GM12878 (cell line): ENCODE measurements around the gene RNF43. TPM values are rescaled to one million over a fixed set of nuclear protein-coding genes. Genes with fewer than 3 reads are reported as not detected.

ENCODE experiments used
- ATF7 ChIP-seq: fragments of 450-650 bp; IDR thresholded peaks from 2 replicates; pipeline ENCODE4 v1.6.1; 2016; ENCODE audit warnings: low read depth, mild to moderate bottlenecking
- BMI1 ChIP-seq: fragments of 450-650 bp; IDR thresholded peaks from 2 replicates; pipeline ENCODE4 v1.6.1; 2016; ENCODE audit warnings: mild to moderate bottlenecking, moderate library complexity, borderline replicate concordance
- CBX5 ChIP-seq: sonication (generic); IDR thresholded peaks from 2 replicates; pipeline ENCODE4 v1.6.1; 2016; ENCODE audit warnings: low read depth, moderate library complexity, mild to moderate bottlenecking, inconsistent platforms
- CHD1 ChIP-seq: IDR thresholded peaks from 2 replicates; pipeline ENCODE4 v1.6.1; 2012; ENCODE audit warnings: low read depth, low read length, improper control_type of control experiment
- EZH2 ChIP-seq: IDR thresholded peaks from 2 replicates; pipeline ENCODE4 v1.6.1; 2012; ENCODE audit warnings: low read depth, mild to moderate bottlenecking, control low read depth, inconsistent platforms, low read length, borderline replicate concordance; ENCODE audit not compliant: control insufficient read depth
- FOXM1 ChIP-seq: IDR thresholded peaks from 2 replicates; pipeline ENCODE4 v1.6.1; 2012; ENCODE audit warnings: low read depth, mild to moderate bottlenecking, inconsistent platforms, low read length, moderate library complexity
- HDAC6 ChIP-seq: fragments of 200-600 bp; sonication (generic); IDR thresholded peaks from one replicate; pipeline ENCODE4 v1.8.0; 2017; ENCODE audit warnings: antibody characterized with exemption; ENCODE audit not compliant: unreplicated experiment
- JUND ChIP-seq: IDR thresholded peaks from 2 replicates; pipeline ENCODE4 v1.6.1; 2012; ENCODE audit warnings: low read depth, mild to moderate bottlenecking, low read length, improper control_type of control experiment, moderate library complexity
- KDM1A ChIP-seq: fragments of 200-600 bp; sonication (generic); IDR thresholded peaks from 2 replicates; pipeline ENCODE4 v1.6.1; 2016; ENCODE audit warnings: borderline replicate concordance
- LARP7 ChIP-seq: fragments of 450-650 bp; IDR thresholded peaks from 2 replicates; pipeline ENCODE4 v1.6.1; 2017; ENCODE audit warnings: mild to moderate bottlenecking
- MEF2A ChIP-seq: IDR thresholded peaks from 2 replicates; pipeline ENCODE4 v1.6.1; 2011; ENCODE audit warnings: low read depth, mild to moderate bottlenecking, low read length, moderate library complexity; ENCODE audit not compliant: insufficient read depth
- MXI1 ChIP-seq: fragments of 150-350 bp; IDR thresholded peaks from 2 replicates; pipeline ENCODE4 v1.6.1; 2011; ENCODE audit warnings: low read depth, mild to moderate bottlenecking, inconsistent platforms, low read length, improper control_type of control experiment
- NBN ChIP-seq: fragments of 450-650 bp; IDR thresholded peaks from 2 replicates; pipeline ENCODE4 v1.6.1; 2016
- NFYB ChIP-seq: IDR thresholded peaks from 2 replicates; pipeline ENCODE4 v1.6.1; 2011; ENCODE audit warnings: low read depth, mild to moderate bottlenecking, low read length, improper control_type of control experiment, moderate library complexity; ENCODE audit not compliant: insufficient read depth
- POLR2AphosphoS2 ChIP-seq: IDR thresholded peaks from 2 replicates; pipeline ENCODE4 v1.6.1; 2011; ENCODE audit warnings: low read depth, mild to moderate bottlenecking, low read length, improper control_type of control experiment, moderate library complexity
- RCOR1 ChIP-seq: conservative IDR thresholded peaks from 2 replicates; pipeline ENCODE4 v1.6.1; 2012; ENCODE audit warnings: low read depth, low read length, improper control_type of control experiment
- RUNX3 ChIP-seq: IDR thresholded peaks from 2 replicates; pipeline ENCODE4 v1.6.1; 2012; ENCODE audit warnings: low read length, inconsistent platforms
- SIN3A ChIP-seq: IDR thresholded peaks from 2 replicates; pipeline ENCODE4 v1.6.1; 2012; ENCODE audit warnings: low read depth, low read length, improper control_type of control experiment
- SPI1 ChIP-seq: IDR thresholded peaks from 2 replicates; pipeline ENCODE4 v1.6.1; 2011; ENCODE audit warnings: low read depth, mild to moderate bottlenecking, low read length, moderate library complexity, borderline replicate concordance; ENCODE audit not compliant: insufficient read depth
- TARDBP ChIP-seq: IDR thresholded peaks from 2 replicates; pipeline ENCODE4 v1.6.1; 2016; ENCODE audit warnings: borderline replicate concordance
- YY1 ChIP-seq: IDR thresholded peaks from 2 replicates; pipeline ENCODE4 v1.6.1; 2011; ENCODE audit warnings: low read depth, mild to moderate bottlenecking, low read length
- ZNF622 ChIP-seq: fragments of 450-650 bp; IDR thresholded peaks from 2 replicates; pipeline ENCODE4 v1.6.1; 2017; ENCODE audit warnings: mild to moderate bottlenecking, inconsistent platforms
- polyA plus RNA-seq, 11 experiments: library from polyadenylated mRNA; depleted of rRNA in 4 of 11; unstranded in 6 of 11; stranded (reverse) in 5 of 11; fragments of >200 nt; fragmentation: Nextera tagmentation in 4 of 11; fragmentation: Illumina TruSeq in 1 of 11; extraction: Ambion mirVana in 4 of 11; extraction: Trizol in 1 of 11; gene quantifications; 1 replicate in 1 of 11; 2 replicates in 10 of 11; pipeline versions ENCODE4 v1.2.1 to v1.2.3, GENCODE V29; 2011 to 2016; ENCODE audit warnings: inconsistent platforms in 2 of 11, missing spikeins in 2 of 11, low read depth in 1 of 11
- total RNA-seq, 4 experiments: library from RNA; depleted of rRNA in 3 of 4; stranded (reverse); fragments of >200 nt in 3 of 4; fragmentation: Illumina TruSeq in 1 of 4; extraction: Trizol in 1 of 4; gene quantifications; 2 replicates each; pipeline versions ENCODE4 v1.2.1 to v1.2.3, GENCODE V29; 2013 to 2021
- TF ChIP-seq, protein P1 (sequence below): fragments of 450-650 bp; IDR thresholded peaks from 2 replicates; pipeline ENCODE4 v1.6.1; 2017; ENCODE audit warnings: borderline replicate concordance
- TF ChIP-seq, protein P2 (sequence below): IDR thresholded peaks from 2 replicates; pipeline ENCODE4 v1.6.1; 2012; ENCODE audit warnings: mild to moderate bottlenecking, low read depth, low read length
- TF ChIP-seq, protein P3 (sequence below): fragments of 150-350 bp; IDR thresholded peaks from 2 replicates; pipeline ENCODE4 v1.6.1; 2016; ENCODE audit warnings: low read depth, low read length
- TF ChIP-seq, protein P4 (sequence below): IDR thresholded peaks from 2 replicates; pipeline ENCODE4 v1.6.1; 2012; ENCODE audit warnings: low read depth, low read length, improper control_type of control experiment

Gene RNF43
- total and polyA plus RNA-seq, 10 of the 15 experiments (the other 5 are each of a cell fraction or from before 2014, with no cell fraction given) = 1.2 to 16.7 (median 5.5) TPM

DNA sequence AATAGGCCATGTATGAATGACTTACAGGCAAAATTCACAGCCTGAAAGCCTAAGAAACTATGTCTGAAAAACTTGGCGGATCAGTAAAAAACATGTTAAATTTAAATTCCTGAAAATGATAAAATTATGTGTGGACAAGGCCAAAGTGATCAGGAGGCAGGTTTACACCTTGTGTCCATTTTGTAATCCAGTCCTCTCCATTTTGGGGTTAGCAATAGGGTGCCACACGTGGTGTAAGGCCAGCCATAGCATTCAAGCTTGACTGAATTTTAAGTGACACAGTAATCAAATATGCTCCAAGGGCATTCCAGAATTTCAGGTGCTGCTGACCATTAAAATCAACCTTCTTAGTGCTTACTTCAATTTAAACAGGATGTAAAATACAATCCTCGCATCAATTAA, 2.7 kb downstream of the RNF43 start (continued):
- TF ChIP-seq KDM1A (no peak), SIN3A (no peak), RCOR1 (no peak), BMI1 (no peak), POLR2AphosphoS2 (no peak), TARDBP (no peak), YY1 (peak; percentile 92), CHD1 (no peak), MXI1 (peak; percentile 84), JUND (no peak), EZH2 (no peak), LARP7 (no peak), RUNX3 (no peak), FOXM1 (no peak), ATF7 (no peak), NBN (no peak), CBX5 (no peak), NFYB (no peak), MEF2A (no peak), SPI1 (no peak), HDAC6 (no peak), ZNF622 (no peak)
- TF ChIP-seq, protein P1, sequence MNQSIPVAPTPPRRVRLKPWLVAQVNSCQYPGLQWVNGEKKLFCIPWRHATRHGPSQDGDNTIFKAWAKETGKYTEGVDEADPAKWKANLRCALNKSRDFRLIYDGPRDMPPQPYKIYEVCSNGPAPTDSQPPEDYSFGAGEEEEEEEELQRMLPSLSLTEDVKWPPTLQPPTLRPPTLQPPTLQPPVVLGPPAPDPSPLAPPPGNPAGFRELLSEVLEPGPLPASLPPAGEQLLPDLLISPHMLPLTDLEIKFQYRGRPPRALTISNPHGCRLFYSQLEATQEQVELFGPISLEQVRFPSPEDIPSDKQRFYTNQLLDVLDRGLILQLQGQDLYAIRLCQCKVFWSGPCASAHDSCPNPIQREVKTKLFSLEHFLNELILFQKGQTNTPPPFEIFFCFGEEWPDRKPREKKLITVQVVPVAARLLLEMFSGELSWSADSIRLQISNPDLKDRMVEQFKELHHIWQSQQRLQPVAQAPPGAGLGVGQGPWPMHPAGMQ = no peak
- TF ChIP-seq, protein P2, sequence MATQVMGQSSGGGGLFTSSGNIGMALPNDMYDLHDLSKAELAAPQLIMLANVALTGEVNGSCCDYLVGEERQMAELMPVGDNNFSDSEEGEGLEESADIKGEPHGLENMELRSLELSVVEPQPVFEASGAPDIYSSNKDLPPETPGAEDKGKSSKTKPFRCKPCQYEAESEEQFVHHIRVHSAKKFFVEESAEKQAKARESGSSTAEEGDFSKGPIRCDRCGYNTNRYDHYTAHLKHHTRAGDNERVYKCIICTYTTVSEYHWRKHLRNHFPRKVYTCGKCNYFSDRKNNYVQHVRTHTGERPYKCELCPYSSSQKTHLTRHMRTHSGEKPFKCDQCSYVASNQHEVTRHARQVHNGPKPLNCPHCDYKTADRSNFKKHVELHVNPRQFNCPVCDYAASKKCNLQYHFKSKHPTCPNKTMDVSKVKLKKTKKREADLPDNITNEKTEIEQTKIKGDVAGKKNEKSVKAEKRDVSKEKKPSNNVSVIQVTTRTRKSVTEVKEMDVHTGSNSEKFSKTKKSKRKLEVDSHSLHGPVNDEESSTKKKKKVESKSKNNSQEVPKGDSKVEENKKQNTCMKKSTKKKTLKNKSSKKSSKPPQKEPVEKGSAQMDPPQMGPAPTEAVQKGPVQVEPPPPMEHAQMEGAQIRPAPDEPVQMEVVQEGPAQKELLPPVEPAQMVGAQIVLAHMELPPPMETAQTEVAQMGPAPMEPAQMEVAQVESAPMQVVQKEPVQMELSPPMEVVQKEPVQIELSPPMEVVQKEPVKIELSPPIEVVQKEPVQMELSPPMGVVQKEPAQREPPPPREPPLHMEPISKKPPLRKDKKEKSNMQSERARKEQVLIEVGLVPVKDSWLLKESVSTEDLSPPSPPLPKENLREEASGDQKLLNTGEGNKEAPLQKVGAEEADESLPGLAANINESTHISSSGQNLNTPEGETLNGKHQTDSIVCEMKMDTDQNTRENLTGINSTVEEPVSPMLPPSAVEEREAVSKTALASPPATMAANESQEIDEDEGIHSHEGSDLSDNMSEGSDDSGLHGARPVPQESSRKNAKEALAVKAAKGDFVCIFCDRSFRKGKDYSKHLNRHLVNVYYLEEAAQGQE = no peak
- TF ChIP-seq, protein P3, sequence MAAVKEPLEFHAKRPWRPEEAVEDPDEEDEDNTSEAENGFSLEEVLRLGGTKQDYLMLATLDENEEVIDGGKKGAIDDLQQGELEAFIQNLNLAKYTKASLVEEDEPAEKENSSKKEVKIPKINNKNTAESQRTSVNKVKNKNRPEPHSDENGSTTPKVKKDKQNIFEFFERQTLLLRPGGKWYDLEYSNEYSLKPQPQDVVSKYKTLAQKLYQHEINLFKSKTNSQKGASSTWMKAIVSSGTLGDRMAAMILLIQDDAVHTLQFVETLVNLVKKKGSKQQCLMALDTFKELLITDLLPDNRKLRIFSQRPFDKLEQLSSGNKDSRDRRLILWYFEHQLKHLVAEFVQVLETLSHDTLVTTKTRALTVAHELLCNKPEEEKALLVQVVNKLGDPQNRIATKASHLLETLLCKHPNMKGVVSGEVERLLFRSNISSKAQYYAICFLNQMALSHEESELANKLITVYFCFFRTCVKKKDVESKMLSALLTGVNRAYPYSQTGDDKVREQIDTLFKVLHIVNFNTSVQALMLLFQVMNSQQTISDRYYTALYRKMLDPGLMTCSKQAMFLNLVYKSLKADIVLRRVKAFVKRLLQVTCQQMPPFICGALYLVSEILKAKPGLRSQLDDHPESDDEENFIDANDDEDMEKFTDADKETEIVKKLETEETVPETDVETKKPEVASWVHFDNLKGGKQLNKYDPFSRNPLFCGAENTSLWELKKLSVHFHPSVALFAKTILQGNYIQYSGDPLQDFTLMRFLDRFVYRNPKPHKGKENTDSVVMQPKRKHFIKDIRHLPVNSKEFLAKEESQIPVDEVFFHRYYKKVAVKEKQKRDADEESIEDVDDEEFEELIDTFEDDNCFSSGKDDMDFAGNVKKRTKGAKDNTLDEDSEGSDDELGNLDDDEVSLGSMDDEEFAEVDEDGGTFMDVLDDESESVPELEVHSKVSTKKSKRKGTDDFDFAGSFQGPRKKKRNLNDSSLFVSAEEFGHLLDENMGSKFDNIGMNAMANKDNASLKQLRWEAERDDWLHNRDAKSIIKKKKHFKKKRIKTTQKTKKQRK = no peak
- TF ChIP-seq, protein P4, sequence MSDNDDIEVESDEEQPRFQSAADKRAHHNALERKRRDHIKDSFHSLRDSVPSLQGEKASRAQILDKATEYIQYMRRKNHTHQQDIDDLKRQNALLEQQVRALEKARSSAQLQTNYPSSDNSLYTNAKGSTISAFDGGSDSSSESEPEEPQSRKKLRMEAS = no peak; the same call in 1 of the 2 replicates
